HG03558 (cell line): ENCODE measurements around the gene SLCO1C1.

ENCODE experiments used
- ATAC-seq: cut with Tn5 transposase; IDR thresholded peaks from one replicate; pipeline ENCODE4 v1.9.1; 2021; ENCODE audit warnings: moderate number of reproducible peaks; ENCODE audit not compliant: unreplicated experiment; ENCODE audit errors: extremely low read depth

SLCO1C1 gene

DNA sequence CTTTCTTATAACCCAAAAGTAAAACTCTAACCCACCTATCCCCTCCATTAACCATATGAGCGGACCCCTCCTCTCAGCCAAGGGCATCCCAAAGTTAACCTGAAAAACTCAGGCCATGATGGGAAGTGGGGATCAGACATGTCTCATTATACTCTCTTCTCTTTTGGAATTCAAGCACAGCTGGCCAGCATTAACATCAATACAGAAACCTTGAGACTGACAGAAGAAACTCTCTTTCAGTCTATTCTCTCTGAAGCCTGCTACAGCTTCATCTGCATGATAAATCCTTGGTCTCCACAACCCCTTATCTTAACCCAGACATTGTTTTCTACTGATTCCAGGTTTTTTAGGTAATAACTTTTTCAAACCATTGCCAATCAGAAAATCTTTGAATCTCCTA, 97.8 kb downstream of the SLCO1C1 start:
- no peak for ATAC-seq

DNA sequence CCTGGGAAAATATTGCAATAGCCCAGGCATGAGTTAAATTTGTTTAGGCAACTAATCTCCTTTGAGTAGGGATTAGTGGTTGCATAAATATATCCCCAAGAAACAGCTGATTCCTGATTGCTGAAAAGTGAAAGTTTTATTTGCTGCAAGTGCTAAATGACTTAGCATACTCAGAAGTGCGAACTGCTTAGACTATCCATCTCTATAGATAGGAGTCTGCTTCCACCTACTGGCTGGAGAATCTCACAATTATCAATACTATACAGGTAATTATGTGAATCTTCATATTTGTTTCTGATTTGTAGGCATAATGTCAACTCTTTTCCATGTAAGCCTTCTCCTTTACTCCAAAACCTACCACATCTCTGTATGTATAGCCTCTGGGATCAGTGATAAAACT, 103.4 kb downstream of the SLCO1C1 start:
- no peak for ATAC-seq

DNA sequence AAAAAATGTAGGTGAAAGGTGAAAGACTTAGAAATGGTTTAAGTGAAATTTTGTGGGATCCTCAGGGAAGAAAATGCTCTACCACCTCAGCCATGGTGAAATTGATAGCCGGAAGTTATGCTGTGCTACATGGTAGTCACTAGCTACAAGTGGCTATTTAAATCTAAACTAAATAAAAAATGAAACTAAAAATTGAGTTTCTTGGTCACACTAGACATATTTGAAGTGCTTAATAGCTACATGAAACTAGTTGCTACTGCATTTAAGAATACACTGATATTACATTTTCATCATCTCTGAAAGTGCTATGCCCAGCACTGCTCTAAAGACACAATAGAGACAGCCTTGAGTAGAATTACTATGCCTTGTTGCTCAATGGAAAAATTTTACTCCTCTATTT, 105.0 kb downstream of the SLCO1C1 start:
- ATAC-seq: no peak

DNA sequence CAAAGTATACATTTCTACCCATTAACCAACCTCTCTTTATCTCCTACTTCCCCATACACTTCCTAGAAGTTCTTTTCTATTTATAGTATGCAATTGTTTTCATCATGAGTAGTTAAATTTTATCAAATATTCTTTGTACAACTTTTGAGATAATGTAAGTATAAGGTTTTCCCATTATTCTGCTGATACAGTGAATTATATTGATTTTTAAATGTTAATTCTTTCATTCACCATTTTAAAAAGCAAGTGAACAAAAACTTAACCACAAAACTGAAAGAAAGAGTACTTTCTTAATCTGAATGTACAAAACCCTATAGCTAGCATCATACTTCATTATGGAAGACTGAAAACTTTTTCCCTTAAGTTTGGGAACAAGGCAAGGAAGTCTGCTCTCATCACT, 105.9 kb downstream of the SLCO1C1 start:
- no peak for ATAC-seq
